Measurements from ENCODE around the gene PLK1.
"Not testable (repeated sequence)": the region's sequence is repeated elsewhere in the genome, so short reads cannot be mapped to it uniquely, and the experiment has no call there.

Gene PLK1

GRCh38 chr16:23711785-23712184 lies 33.1 kb downstream of the PLK1 start:
- no peak for DNase-seq

- no peak for DNase-seq
These were observed 34.3 kb downstream of the PLK1 start, which contains the start of gene ERN2 for GRCh38 chr16:23712976-23713375. ERN2 (minus strand) TSS chr16:23713222; CDS start chr16:23713187, 35 bp downstream.

GRCh38 chr16:23716484-23716883 lies 37.8 kb downstream of the PLK1 start:
- DNase-seq = no peak

GRCh38 chr16:23722613-23723240 lies 44.0 kb downstream of the PLK1 start:
- DNase-seq = not testable (repeated sequence)

GRCh38 chr16:23724096-23724784 lies 45.6 kb downstream of the PLK1 start:
- DNase-seq = no peak

- DNase-seq = no peak
These were observed 46.1 kb downstream of the PLK1 start for GRCh38 chr16:23724785-23725131.

GRCh38 chr16:23726710-23727109 lies 48.0 kb downstream of the PLK1 start:
- no peak for DNase-seq

- no peak for DNase-seq
These were observed 49.4 kb downstream of the PLK1 start for GRCh38 chr16:23728112-23728477.

- no peak for DNase-seq
These were observed 51.1 kb downstream of the PLK1 start for GRCh38 chr16:23729503-23730424.

- no peak for DNase-seq
These were observed 55.6 kb downstream of the PLK1 start for GRCh38 chr16:23734176-23734893.

- DNase-seq = not testable (repeated sequence)
These were observed 58.8 kb downstream of the PLK1 start for GRCh38 chr16:23737423-23738028.

GRCh38 chr16:23739516-23739915 lies 60.8 kb downstream of the PLK1 start:
- no peak for DNase-seq
